Neutrophil (primary cell): Measurements from ENCODE around the gene AUNIP.

Source experiments
- H3K27ac ChIP-seq: fragments of 200-600 bp; sonication (generic); 2 replicates; pipeline ENCODE4 v1.5.1; 2016; ENCODE audit warnings: mild to moderate bottlenecking, moderate library complexity
- H3K27me3 ChIP-seq: fragments of 200-600 bp; sonication (generic); 2 replicates; pipeline ENCODE4 v1.6.0; 2016; ENCODE audit warnings: mild to moderate bottlenecking
- H3K36me3 ChIP-seq: fragments of 200-600 bp; sonication (generic); 2 replicates; pipeline ENCODE4 v1.5.1; 2017
- H3K4me1 ChIP-seq, 2 experiments: fragments of 200-600 bp in 1 of 2; sonication (generic) in 1 of 2; 1 replicate in 1 of 2; 2 replicates in 1 of 2; pipeline versions ENCODE4 v1.5.1 to v1.6.1; 2013 to 2016; ENCODE audit warnings: low read depth in 1 of 2, low read length in 1 of 2, mild to moderate bottlenecking in 1 of 2, moderate library complexity in 1 of 2; ENCODE audit not compliant: control insufficient read depth in 1 of 2, insufficient read depth in 1 of 2
- H3K4me3 ChIP-seq, 2 experiments: fragments of 200-600 bp in 1 of 2; sonication (generic) in 1 of 2; 1 replicate in 1 of 2; 2 replicates in 1 of 2; pipeline ENCODE4 v1.5.1; 2013 to 2016; ENCODE audit warnings: low read depth in 1 of 2, low read length in 1 of 2, mild to moderate bottlenecking in 1 of 2, moderate library complexity in 1 of 2
- H3K9me3 ChIP-seq: fragments of 200-600 bp; sonication (generic); 2 replicates; pipeline ENCODE4 v1.5.1; 2016
- TF ChIP-seq, protein P1 (sequence below): fragments of 200-600 bp; sonication (generic); IDR thresholded peaks from 2 replicates; pipeline ENCODE4 v1.5.1; 2016; ENCODE audit warnings: antibody characterized with exemption

Gene AUNIP

DNA sequence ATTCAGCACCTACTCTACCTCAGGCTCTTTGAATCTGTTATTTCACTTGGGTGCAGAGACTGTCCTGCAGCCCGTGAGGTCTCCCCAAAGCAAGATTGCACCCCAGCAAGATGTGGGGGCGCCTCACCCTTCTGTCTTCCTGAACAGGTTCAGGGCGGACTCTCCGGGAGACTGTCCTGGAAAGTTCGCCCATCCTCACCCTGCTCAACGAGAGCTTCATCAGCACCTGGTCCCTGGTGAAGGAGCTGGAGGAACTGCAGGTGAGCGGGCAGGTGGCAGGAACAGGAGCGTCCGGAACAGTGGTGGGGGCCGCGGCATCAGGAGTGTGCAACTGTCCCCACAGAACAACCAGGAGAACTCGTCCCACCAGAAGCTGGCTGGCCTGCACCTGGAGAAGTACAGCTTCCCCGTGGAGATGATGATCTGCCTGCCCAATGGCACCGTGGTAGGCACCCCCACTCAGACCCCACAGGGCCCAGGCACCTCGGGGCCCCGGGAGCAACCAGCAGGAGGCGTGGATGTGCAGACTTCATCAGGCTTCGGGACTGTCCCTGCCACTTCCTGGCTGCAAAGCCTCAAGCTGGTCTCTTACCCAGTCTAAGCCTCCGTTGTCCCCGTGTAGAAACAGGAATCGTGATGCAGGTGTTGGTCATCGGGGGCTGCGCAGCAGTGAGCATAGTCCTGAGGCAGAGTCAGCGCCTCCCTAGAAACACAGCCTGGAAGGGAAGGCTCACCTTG, 45.4 kb downstream of the AUNIP start:
- Histone ChIP-seq H3K27ac (no peak overlapping the region), H3K9me3 (no peaks in the 10 kb centered on the region), H3K27me3 (no peaks in the 10 kb centered on the region), H3K4me1 (peaks cover 12 to 17% of the 10 kb centered on the region in 2 experiments), H3K4me3 (no peak overlapping the region), H3K36me3 (peaks cover 17% of the 10 kb centered on the region)
- TF ChIP-seq, protein P1, sequence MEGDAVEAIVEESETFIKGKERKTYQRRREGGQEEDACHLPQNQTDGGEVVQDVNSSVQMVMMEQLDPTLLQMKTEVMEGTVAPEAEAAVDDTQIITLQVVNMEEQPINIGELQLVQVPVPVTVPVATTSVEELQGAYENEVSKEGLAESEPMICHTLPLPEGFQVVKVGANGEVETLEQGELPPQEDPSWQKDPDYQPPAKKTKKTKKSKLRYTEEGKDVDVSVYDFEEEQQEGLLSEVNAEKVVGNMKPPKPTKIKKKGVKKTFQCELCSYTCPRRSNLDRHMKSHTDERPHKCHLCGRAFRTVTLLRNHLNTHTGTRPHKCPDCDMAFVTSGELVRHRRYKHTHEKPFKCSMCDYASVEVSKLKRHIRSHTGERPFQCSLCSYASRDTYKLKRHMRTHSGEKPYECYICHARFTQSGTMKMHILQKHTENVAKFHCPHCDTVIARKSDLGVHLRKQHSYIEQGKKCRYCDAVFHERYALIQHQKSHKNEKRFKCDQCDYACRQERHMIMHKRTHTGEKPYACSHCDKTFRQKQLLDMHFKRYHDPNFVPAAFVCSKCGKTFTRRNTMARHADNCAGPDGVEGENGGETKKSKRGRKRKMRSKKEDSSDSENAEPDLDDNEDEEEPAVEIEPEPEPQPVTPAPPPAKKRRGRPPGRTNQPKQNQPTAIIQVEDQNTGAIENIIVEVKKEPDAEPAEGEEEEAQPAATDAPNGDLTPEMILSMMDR, result no peak

DNA sequence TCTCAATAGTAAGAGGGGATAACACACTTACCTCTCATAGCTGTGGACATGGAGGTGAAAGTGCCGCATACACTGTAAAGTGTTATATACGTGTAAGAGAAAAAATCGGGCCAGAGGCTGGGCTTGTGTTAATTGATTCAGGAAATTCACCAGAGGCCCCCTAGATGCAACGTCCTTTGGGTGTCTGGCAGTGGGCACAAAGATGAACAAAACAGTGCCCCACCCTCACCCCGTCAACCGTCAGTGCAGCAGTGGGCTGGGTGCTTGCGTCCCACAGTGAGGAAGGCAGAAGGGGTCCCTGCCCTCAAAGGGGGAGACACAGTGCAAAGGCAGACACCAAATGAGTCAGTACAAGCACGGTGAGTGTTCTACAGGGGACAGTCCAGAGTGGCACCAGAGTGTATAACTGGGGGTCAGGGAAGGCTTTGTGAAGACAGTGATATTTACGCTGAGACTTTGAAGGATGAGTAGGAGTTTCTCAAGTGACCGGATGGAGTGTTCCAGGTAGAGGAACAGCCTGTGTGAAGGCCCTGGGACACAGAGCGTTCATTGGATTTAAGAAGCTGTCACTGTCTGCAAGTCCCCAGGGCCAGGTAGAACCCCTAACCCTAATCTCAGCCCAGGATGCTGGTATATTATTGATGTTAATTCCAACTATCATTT, 46.1 kb downstream of the AUNIP start:
- no peak overlapping the region for H3K27ac ChIP-seq
- no peaks in the 10 kb centered on the region for H3K27me3 ChIP-seq
- no peak overlapping the region for H3K4me3 ChIP-seq
- H3K4me1 ChIP-seq, result peaks cover 12 to 16% of the 10 kb centered on the region in 2 experiments
- no peaks in the 10 kb centered on the region for H3K9me3 ChIP-seq
- H3K36me3 ChIP-seq, result peaks cover 17% of the 10 kb centered on the region
- TF ChIP-seq, protein P1, result no peak

DNA sequence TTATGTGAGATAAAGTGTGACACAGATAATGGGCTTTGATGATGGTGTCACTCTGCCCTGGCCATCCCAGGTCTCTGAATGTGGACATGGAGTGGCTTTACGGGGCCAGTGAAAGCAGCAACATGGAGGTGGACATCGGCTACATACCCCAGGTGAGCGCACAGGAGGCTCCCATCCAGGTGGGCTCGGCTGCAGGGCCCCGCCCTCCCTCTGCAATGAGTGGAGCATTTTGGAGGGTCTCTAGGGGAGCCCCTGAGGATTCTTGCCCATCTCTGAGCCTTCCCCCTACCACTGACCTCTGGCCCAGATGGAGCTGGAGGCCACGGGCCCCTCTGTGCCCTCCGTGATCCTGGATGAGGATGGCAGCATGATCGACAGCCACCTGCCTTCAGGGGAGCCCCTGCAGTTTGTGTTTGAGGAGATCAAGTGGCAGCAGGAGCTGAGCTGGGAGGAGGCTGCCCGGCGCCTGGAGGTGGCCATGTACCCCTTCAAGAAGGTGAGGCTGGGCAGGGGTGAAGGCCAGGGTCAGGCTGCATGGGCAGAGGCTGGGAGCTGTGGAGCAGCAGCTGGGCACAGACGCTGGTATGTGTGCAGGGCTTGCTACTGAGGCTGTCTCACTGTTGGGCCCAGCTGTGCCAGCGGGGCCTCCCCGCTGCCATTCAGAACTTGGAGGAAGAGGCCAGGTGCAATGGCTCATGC, 47.7 kb downstream of the AUNIP start:
- Histone ChIP-seq H3K4me1 (peaks cover 12 to 16% of the 10 kb centered on the region in 2 experiments), H3K27me3 (no peaks in the 10 kb centered on the region), H3K9me3 (no peaks in the 10 kb centered on the region), H3K36me3 (peaks cover 17% of the 10 kb centered on the region), H3K4me3 (no peak overlapping the region), H3K27ac (no peak overlapping the region)
- TF ChIP-seq, protein P1, result no peak

DNA sequence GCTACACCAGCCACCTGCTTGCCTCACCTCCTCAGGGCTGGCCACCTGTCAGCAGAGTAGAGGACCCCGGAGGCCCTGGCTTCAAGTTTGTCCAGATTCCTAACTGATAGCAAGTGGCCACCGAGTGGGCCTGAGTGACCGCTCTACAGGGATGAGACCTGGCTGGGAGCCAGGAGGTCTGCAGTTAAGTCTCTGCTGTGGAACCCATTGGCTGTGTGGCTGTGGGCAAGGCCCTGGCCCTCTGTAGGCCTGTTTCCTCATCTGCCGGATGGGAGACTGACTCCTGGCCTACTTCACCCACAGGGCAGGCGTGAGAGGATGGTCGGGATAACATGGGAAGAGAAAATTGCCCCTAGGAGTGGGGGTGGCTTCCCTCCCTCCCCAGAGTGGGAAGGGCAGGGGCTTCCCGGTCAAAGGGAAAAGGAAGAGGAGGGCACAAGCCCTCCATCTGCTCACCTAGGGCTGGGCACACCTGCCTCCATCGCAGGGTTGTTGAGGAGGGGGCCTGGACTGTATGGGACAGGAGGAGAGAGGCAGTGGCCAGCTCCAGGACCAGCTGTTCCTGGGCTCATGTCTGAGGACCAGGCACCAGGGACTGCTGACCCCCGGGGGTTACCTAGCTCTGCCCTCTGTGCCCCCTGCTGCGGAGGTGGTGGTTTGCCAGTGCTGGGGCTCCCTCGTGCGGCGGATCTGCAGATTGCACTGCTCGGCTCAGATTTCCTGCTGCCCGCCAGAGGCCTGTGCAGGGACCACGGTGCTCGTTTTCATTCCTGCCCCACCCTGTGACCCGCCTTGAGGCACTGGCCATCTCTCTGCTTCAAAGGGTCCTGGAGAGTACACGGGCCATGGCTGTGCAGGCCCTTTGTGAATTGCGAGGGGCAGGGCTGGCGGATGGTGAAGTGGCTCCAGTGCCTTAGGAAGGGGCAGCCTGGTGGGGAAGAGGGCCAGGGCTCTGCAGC, 48.6 kb downstream of the AUNIP start:
- Histone ChIP-seq H3K4me1 (peaks cover 12 to 16% of the 10 kb centered on the region in 2 experiments), H3K4me3 (no peak overlapping the region), H3K27ac (no peak overlapping the region), H3K9me3 (no peaks in the 10 kb centered on the region), H3K27me3 (no peaks in the 10 kb centered on the region), H3K36me3 (peaks cover 21% of the 10 kb centered on the region)
- TF ChIP-seq, protein P1, result peak; percentile 86

DNA sequence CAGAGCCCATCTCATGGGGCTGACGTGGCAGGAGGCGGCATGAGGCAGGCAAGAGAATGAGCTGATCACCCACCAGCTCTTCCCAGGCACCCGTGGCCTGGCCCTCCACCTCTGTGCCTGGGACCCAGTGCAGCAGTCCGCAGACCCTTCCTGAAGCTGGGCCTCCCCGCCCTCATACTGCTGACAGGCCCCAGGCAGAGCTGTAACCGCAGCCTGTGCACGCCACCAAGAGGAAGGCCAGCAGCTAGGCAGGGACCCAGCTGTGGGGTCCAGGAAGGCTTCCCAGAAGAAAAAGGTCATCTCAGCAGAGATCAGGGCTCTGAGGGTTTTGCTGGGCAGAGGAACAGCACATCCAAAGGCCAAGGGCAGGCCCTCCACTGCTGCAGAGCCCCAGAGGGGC, 49.3 kb downstream of the AUNIP start:
- Histone ChIP-seq H3K36me3 (peaks cover 19% of the 10 kb centered on the region), H3K9me3 (no peaks in the 10 kb centered on the region), H3K27me3 (no peaks in the 10 kb centered on the region), H3K4me1 (peaks cover 12 to 16% of the 10 kb centered on the region in 2 experiments), H3K4me3 (peak overlapping the region in 1 of 2 experiments; percentile 15), H3K27ac (peak overlapping the region; percentile 31)
- TF ChIP-seq, protein P1, result no peak
